Testis (tissue), 2 donors: ENCODE data around the gene NACC2.

Experiments used
- POLR2A ChIP-seq: fragments of 450-650 bp; IDR thresholded peaks from one replicate; pipeline ENCODE4 v1.6.1; 2017; ENCODE audit warnings: antibody characterized with exemption, mild to moderate bottlenecking, moderate library complexity
- TF ChIP-seq, protein P1 (sequence below), 3 experiments: fragments of 450-650 bp in 2 of 3; fragments of 200-600 bp in 1 of 3; sonication (generic) in 1 of 3; IDR thresholded peaks; one replicate each; pipeline ENCODE4 v1.5.1; 2016 to 2019; ENCODE audit warnings: antibody characterized with exemption in 3 of 3, mild to moderate bottlenecking in 2 of 3, moderate library complexity in 1 of 3

DNA sequence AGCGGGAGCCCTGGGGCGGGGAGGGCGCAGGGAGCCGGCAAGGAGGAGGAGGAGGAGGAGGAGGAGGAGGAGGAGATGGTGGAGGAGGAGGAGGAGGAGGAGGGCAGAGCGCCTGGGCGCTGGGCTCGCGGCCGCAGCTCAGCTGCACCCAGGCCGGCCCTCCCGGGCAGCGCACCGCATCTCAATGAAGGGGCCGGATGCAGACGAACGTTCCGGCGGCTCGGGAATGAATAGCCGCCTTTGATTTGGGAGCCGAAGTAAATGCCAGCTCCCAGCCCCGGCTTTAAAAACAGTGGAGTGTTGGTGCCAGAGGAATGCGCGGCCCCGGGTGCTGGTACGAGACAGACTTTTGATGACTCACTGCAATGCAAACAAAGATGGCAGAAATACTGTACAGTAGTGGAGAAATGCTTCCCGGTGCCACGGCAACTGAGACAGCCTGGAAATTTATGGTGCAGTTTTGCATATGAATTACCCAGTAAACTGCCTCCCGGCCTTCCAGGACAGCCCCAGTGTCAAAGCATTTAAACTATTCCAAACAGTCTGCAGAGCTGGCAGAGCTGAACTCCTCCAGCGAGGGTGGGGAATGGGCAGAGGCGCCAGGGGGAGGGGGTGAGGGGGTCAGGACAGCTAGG, 43.1 kb downstream of the NACC2 start:
- no peak for TF ChIP-seq POLR2A
- TF ChIP-seq, protein P1, sequence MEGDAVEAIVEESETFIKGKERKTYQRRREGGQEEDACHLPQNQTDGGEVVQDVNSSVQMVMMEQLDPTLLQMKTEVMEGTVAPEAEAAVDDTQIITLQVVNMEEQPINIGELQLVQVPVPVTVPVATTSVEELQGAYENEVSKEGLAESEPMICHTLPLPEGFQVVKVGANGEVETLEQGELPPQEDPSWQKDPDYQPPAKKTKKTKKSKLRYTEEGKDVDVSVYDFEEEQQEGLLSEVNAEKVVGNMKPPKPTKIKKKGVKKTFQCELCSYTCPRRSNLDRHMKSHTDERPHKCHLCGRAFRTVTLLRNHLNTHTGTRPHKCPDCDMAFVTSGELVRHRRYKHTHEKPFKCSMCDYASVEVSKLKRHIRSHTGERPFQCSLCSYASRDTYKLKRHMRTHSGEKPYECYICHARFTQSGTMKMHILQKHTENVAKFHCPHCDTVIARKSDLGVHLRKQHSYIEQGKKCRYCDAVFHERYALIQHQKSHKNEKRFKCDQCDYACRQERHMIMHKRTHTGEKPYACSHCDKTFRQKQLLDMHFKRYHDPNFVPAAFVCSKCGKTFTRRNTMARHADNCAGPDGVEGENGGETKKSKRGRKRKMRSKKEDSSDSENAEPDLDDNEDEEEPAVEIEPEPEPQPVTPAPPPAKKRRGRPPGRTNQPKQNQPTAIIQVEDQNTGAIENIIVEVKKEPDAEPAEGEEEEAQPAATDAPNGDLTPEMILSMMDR (IDR thresholded peaks at IDR 0.05) = no peak
